GM21381 (cell line): ENCODE measurements around the gene TMEM119.
"Not testable (repeated sequence)": the region's sequence is repeated elsewhere in the genome, so short reads cannot be mapped to it uniquely, and the experiment has no call there.

Experiments
- ATAC-seq: cut with Tn5 transposase; IDR thresholded peaks from one replicate; pipeline ENCODE4 v1.9.1; 2021; ENCODE audit warnings: mild to moderate bottlenecking, moderate library complexity; ENCODE audit not compliant: unreplicated experiment

TMEM119 gene

GRCh38 chr12:108585864-108586263 lies 12.0 kb downstream of the TMEM119 start:
- ATAC-seq, result no peak

GRCh38 chr12:108584456-108585065 lies 13.3 kb downstream of the TMEM119 start:
- no peak for ATAC-seq

GRCh38 chr12:108583991-108584390 lies 13.9 kb downstream of the TMEM119 start:
- ATAC-seq, result no peak

- no peak for ATAC-seq
Measured at GRCh38 chr12:108582978-108583770, 14.7 kb downstream of the TMEM119 start.

- ATAC-seq, result no peak
Measured at GRCh38 chr12:108582509-108582908, 15.4 kb downstream of the TMEM119 start.

- ATAC-seq, result no peak
Measured at GRCh38 chr12:108581311-108582227, 16.3 kb downstream of the TMEM119 start.

GRCh38 chr12:108580531-108580930 lies 17.4 kb downstream of the TMEM119 start:
- no peak for ATAC-seq

- ATAC-seq, result no peak
Measured at GRCh38 chr12:108578813-108579212, 19.1 kb downstream of the TMEM119 start.

GRCh38 chr12:108578264-108578663 lies 19.6 kb downstream of the TMEM119 start:
- no peak for ATAC-seq

GRCh38 chr12:108577458-108577857 lies 20.4 kb downstream of the TMEM119 start:
- no peak for ATAC-seq

GRCh38 chr12:108576660-108577234 lies 21.1 kb downstream of the TMEM119 start:
- no peak for ATAC-seq

- no peak for ATAC-seq
Measured at GRCh38 chr12:108575199-108575912, 22.5 kb downstream of the TMEM119 start.

GRCh38 chr12:108574276-108574675 lies 23.6 kb downstream of the TMEM119 start:
- ATAC-seq, result not testable (repeated sequence)

- no peak for ATAC-seq
Measured at GRCh38 chr12:108573317-108573716, 24.6 kb downstream of the TMEM119 start.

GRCh38 chr12:108572166-108572790 lies 25.6 kb downstream of the TMEM119 start:
- ATAC-seq, result no peak

GRCh38 chr12:108571609-108572165 lies 26.2 kb downstream of the TMEM119 start:
- ATAC-seq, result no peak

- ATAC-seq, result no peak
Measured at GRCh38 chr12:108570743-108571608, 26.9 kb downstream of the TMEM119 start.

- peak; percentile 75 for ATAC-seq
Measured at GRCh38 chr12:108568338-108569154, 29.3 kb downstream of the TMEM119 start.
